MG63 (cell line): ENCODE results near the gene HNRNPL. TPM values are rescaled to one million over a fixed set of nuclear protein-coding genes. Genes with fewer than 3 reads are reported as not detected.
"Not testable (repeated sequence)": the region's sequence is repeated elsewhere in the genome, so short reads cannot be mapped to it uniquely, and the experiment has no call there.

Experiments
- DNase-seq: peaks from one replicate; pipeline ENCODE4 v3.0.0-alpha.2; 2020
- H3K27me3 ChIP-seq: fragments of 250-450 bp; sonication (Bioruptor Pico); 2 replicates; pipeline ENCODE4 v1.5.1; 2020; ENCODE audit warnings: mild to moderate bottlenecking, moderate library complexity
- H3K36me3 ChIP-seq: fragments of 250-450 bp; sonication (Bioruptor Pico); 2 replicates; pipeline ENCODE4 v1.5.1; 2020; ENCODE audit warnings: mild to moderate bottlenecking, moderate library complexity
- H3K4me3 ChIP-seq: fragments of 250-450 bp; sonication (Bioruptor Pico); 2 replicates; pipeline ENCODE4 v1.5.1; 2020; ENCODE audit warnings: mild to moderate bottlenecking, moderate library complexity
- H3K9me3 ChIP-seq: fragments of 250-450 bp; sonication (Bioruptor Pico); 2 replicates; pipeline ENCODE4 v1.5.1; 2020; ENCODE audit warnings: mild to moderate bottlenecking, moderate library complexity
- total RNA-seq: library from RNA; depleted of rRNA; stranded (reverse); fragments of >200 nt; shearing (Covaris generic); gene quantifications from 2 replicates; pipeline ENCODE4 v1.2.3, GENCODE V29; 2014; ENCODE audit warnings: low replicate concordance

HNRNPL gene
- total RNA-seq, 1 experiment from 2014 or later: 511 TPM

GRCh38 chr19:38840583-38840968, 9.2 kb downstream of the HNRNPL start:
- H3K27me3 ChIP-seq: no peaks in the 10 kb centered on the region
- H3K36me3 ChIP-seq: peaks cover 96% of the 10 kb centered on the region
- DNase-seq: no peak
- no peak overlapping the region for H3K4me3 ChIP-seq
- H3K9me3 ChIP-seq: no peaks in the 10 kb centered on the region

GRCh38 chr19:38839816-38840582, 9.8 kb downstream of the HNRNPL start:
- H3K27me3 ChIP-seq: no peaks in the 10 kb centered on the region
- peaks cover 93% of the 10 kb centered on the region for H3K36me3 ChIP-seq
- DNase-seq: no peak
- no peaks in the 10 kb centered on the region for H3K9me3 ChIP-seq
- no peak overlapping the region for H3K4me3 ChIP-seq

- Histone ChIP-seq H3K27me3 (no peaks in the 10 kb centered on the region), H3K36me3 (peaks cover 85% of the 10 kb centered on the region), H3K9me3 (no peaks in the 10 kb centered on the region), H3K4me3 (no peak overlapping the region)
- DNase-seq: no peak
These were observed 10.6 kb downstream of the HNRNPL start for GRCh38 chr19:38838986-38839761.

- no peak overlapping the region for H3K4me3 ChIP-seq
- no peak for DNase-seq
- H3K36me3 ChIP-seq: peaks cover 77% of the 10 kb centered on the region
- H3K27me3 ChIP-seq: no peaks in the 10 kb centered on the region
- no peaks in the 10 kb centered on the region for H3K9me3 ChIP-seq
These were observed 11.4 kb downstream of the HNRNPL start for GRCh38 chr19:38838208-38838985.

DNA sequence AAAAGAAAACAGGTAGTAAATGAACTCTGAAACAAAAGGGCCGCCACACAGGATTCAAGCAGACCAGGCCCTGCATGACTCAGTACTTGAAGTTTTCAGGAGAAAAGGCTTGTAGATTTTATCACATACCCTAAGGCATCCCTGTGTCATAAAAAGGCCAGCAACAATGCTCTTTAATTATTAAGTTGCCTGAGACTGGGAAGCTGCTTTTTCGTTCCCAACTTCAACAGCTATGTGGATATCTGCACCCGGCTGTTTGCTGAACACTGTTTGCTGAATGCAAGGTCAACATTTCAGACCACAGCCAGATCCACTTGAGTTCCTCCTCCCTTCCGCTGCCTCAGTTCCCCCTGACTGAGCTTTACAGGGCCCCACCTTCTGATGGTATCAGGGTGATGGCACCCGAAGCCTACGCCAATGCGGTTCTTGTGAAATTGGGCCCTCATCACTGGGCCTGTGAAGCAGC, 12.1 kb downstream of the HNRNPL start:
- DNase-seq: no peak
- peaks cover 70% of the 10 kb centered on the region for H3K36me3 ChIP-seq
- no peaks in the 10 kb centered on the region for H3K27me3 ChIP-seq

GRCh38 chr19:38836983-38837626, 12.7 kb downstream of the HNRNPL start:
- Histone ChIP-seq H3K27me3 (no peaks in the 10 kb centered on the region), H3K4me3 (no peak overlapping the region), H3K36me3 (peaks cover 64% of the 10 kb centered on the region), H3K9me3 (no peaks in the 10 kb centered on the region)
- no peak for DNase-seq

More for the DNA sequence above, 12.1 kb downstream of the HNRNPL start:
- Histone ChIP-seq H3K9me3 (no peaks in the 10 kb centered on the region), H3K4me3 (no peak overlapping the region)

GRCh38 chr19:38836159-38836982, 13.4 kb downstream of the HNRNPL start:
- no peaks in the 10 kb centered on the region for H3K27me3 ChIP-seq
- no peak for DNase-seq
- H3K4me3 ChIP-seq: no peak overlapping the region
- peaks cover 57% of the 10 kb centered on the region for H3K36me3 ChIP-seq
- no peaks in the 10 kb centered on the region for H3K9me3 ChIP-seq

GRCh38 chr19:38834590-38834989, 15.2 kb downstream of the HNRNPL start:
- no peak for DNase-seq
- H3K36me3 ChIP-seq: peaks cover 46% of the 10 kb centered on the region
- H3K27me3 ChIP-seq: no peaks in the 10 kb centered on the region
- H3K9me3 ChIP-seq: no peaks in the 10 kb centered on the region
- H3K4me3 ChIP-seq: no peak overlapping the region

DNA sequence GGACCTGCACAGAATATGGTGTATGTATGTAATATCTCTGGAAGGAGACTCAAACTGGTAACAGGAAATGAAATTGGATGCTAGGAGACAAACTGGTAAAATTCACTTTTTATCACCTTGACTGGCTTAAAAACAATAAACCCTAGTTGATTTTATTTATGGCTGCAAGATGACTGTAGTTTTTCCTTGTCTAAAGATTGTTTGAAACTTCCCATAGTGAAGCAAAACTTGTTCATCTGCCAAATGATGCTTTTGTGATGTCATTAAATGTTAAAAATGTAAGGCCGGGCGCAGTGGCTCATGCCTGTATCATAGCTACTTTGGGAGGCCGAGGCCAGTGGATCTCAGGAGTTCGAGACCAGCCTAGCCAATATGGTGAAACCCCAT, 15.7 kb downstream of the HNRNPL start:
- no peak for DNase-seq
- peaks cover 41% of the 10 kb centered on the region for H3K36me3 ChIP-seq
- no peaks in the 10 kb centered on the region for H3K9me3 ChIP-seq
- H3K27me3 ChIP-seq: no peaks in the 10 kb centered on the region
- H3K4me3 ChIP-seq: no peak overlapping the region

DNA sequence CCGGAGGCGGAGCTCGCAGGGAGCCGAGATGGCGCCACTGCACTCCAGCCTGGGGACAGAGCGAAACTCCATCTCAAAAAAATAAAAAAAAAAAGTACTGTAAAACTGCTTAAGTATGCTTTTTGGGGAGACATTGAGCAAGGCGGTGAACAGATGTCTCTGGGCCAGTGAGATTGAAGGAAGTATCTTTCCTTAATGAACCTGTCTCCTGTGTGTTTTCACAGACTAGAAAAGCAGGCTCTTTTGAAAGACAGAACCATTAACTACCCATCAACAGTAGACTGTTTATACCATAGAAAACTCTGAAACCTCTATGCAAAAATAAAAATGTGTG, 16.7 kb downstream of the HNRNPL start:
- H3K36me3 ChIP-seq: peaks cover 38% of the 10 kb centered on the region
- no peak for DNase-seq
- H3K27me3 ChIP-seq: no peaks in the 10 kb centered on the region
- no peaks in the 10 kb centered on the region for H3K9me3 ChIP-seq
- no peak overlapping the region for H3K4me3 ChIP-seq

DNA sequence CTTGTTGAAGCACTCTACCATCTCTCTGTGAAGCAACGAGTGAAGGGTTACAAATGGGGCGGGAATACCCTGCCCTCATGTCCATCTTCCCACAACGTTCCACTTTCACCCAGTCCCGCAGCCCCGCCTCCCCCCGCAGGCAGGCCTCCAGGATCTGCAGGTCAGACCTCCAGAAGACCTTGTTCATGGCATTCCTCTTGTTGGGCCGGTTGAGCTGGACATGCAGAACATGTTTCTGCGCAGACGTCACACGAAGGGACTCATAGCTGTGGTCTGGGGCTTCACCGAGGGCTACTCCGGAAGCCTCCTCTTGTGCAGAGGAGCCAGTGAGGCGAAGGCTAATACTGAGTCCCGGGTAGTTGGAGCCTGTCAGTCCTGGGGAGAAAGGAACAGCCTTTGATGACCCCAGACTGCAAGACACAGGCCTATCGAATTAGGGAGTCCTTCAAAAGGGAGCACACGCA, 18.6 kb downstream of the HNRNPL start:
- Histone ChIP-seq H3K4me3 (peak overlapping the region; percentile 76), H3K27me3 (no peaks in the 10 kb centered on the region), H3K9me3 (no peaks in the 10 kb centered on the region), H3K36me3 (peaks cover 34% of the 10 kb centered on the region)
- peak; percentile 87 for DNase-seq

- Histone ChIP-seq H3K36me3 (peaks cover 28% of the 10 kb centered on the region), H3K4me3 (no peak overlapping the region), H3K9me3 (no peaks in the 10 kb centered on the region), H3K27me3 (no peaks in the 10 kb centered on the region)
- DNase-seq: no peak
These were observed 19.6 kb downstream of the HNRNPL start for GRCh38 chr19:38830039-38830733.

DNA sequence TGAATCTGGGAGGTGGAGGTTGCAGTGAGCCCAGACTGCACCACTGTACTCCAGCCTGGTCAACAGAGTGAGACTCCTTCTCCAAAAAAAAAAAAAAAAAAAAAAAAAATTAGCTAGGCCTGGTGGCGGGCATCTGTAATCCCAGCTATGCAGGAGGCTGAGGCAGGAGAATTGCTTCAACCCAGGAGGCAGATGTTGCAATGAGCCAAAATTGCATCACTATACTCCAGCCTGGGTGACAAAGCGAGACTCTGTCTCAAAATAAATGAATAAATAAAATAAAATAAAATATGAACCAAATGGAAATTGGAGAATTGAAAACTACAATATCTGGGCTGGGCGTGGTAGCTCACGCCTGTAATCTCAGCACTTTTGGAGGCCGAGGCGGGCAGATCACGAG, 20.6 kb downstream of the HNRNPL start:
- not testable (repeated sequence) for H3K27me3 ChIP-seq, H3K4me3 ChIP-seq, H3K9me3 ChIP-seq, DNase-seq
- H3K36me3 ChIP-seq: peaks cover 28% of the 10 kb centered on the region

DNA sequence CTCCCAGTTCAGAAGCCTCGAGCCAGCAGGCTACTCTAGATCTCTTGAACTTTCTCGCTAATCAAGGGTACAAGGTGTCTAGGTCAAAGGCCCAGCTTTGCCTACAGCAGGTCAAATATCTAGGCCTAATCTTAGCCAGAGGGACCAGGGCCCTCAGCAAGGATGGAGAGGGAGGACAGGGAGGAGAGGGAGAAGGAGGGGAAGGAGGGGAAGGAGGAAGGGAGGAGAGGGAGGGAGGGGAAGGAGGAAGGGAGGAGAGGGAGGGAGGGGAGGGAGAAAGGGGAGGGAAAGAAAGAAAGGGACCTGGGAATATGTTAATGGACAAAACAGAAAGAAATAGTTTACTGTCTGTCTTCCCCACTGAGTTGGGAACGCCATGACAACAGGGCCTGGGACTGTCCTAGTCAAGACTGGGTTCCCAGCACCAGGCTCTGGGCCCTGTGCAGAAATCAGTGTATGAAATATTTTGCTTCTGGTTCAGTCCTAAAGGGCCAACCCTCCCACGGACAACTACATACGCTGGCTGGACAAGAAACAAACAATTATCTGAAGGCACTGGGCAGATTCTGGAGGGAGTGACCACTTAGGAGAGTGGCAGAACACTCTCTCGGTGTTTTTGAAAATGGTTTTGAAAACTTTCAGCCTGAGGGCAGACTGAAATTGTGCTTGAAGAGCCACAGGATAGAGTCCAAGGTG, 22.8 kb downstream of the HNRNPL start:
- Histone ChIP-seq H3K9me3 (peaks cover 4% of the 10 kb centered on the region; the same call in 1 of the 2 replicates), H3K4me3 (no peak overlapping the region), H3K27me3 (no peaks in the 10 kb centered on the region), H3K36me3 (peaks cover 41% of the 10 kb centered on the region)
- DNase-seq: no peak

DNA sequence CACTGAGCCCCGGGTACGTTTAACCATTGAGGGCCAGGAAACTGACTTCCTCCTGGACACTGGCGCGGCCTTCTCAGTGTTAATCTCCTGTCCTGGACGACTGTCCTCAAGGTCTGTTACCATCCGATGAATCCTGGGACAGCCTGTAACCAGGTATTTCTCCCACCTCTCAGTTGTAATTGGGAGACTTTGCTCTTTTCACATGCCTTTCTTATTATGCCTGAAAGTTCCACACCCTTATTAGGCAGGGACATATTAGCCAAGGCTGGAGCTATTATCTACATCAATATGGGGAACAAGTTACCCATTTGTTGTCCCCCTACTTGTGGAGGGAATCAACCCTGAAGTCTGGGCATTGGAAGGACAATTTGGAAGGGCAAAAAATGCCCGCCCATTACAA, 23.9 kb downstream of the HNRNPL start:
- peaks cover 41% of the 10 kb centered on the region for H3K36me3 ChIP-seq
- not testable (repeated sequence) for H3K4me3 ChIP-seq, H3K27me3 ChIP-seq, H3K9me3 ChIP-seq, DNase-seq
